Measurements from ENCODE around the gene SLC25A38. TPM values are rescaled to one million over a fixed set of nuclear protein-coding genes. Genes with fewer than 3 reads are reported as not detected.

SLC25A38 gene
- total RNA-seq, 1 donor from 2014 or later: 21.9 TPM

DNA sequence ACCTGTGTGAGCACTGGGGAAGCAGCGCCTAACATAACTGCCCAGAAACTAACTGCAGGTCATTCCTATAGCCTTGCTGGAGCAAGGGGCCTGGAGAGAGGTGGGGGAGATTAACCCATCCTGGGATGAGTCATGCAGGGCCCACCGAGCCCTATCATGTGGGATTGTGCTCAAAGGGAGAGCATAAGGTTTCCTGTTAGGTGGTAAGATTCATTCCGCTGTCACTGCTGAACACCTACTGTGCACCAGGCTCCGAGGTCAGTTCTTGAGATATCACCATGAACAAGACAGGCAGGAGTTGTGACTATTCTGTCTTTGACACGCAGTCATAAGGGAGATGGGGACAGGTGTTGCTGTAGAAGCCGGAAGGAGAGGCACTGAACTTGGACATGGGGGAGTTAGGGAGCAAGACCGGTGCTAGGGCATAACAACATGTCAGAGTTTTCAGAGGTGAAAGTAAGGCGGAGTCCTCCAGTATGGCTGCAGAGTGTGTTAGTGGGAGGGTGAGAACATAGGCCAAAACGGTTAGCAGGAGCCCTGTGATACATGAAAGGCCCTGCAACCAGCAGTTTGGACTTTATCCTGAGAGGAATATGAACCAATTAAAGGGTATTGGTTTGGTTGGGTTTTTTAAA, 2.4 kb downstream of the SLC25A38 start:
- no peak for FAIRE-seq
- DNase-seq (ENCODE audit: low read depth): no peak
- Histone ChIP-seq H3K4me3 (ENCODE audit: low read depth, low read length) (no peak overlapping the region), H3K36me3 (ENCODE audit: control insufficient read depth, insufficient read depth, low read length) (peaks cover under 1% of the 10 kb centered on the region), H3K27me3 (ENCODE audit: control insufficient read depth, insufficient read depth, low read length) (no peaks in the 10 kb centered on the region)
- TF ChIP-seq, protein P1, sequence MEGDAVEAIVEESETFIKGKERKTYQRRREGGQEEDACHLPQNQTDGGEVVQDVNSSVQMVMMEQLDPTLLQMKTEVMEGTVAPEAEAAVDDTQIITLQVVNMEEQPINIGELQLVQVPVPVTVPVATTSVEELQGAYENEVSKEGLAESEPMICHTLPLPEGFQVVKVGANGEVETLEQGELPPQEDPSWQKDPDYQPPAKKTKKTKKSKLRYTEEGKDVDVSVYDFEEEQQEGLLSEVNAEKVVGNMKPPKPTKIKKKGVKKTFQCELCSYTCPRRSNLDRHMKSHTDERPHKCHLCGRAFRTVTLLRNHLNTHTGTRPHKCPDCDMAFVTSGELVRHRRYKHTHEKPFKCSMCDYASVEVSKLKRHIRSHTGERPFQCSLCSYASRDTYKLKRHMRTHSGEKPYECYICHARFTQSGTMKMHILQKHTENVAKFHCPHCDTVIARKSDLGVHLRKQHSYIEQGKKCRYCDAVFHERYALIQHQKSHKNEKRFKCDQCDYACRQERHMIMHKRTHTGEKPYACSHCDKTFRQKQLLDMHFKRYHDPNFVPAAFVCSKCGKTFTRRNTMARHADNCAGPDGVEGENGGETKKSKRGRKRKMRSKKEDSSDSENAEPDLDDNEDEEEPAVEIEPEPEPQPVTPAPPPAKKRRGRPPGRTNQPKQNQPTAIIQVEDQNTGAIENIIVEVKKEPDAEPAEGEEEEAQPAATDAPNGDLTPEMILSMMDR (IDR thresholded peaks at IDR 0.05; ENCODE audit: insufficient read depth, low read length, severe bottlenecking): no peak

GRCh38 chr3:39386318-39386717, 3.1 kb downstream of the SLC25A38 start:
- Histone ChIP-seq H3K36me3 (ENCODE audit: control insufficient read depth, insufficient read depth, low read length) (peaks cover 4% of the 10 kb centered on the region), H3K27me3 (ENCODE audit: control insufficient read depth, insufficient read depth, low read length) (no peaks in the 10 kb centered on the region), H3K4me3 (ENCODE audit: low read depth, low read length) (no peak overlapping the region)
- DNase-seq (ENCODE audit: low read depth): no peak
- FAIRE-seq: no peak
- TF ChIP-seq, protein P1 (IDR thresholded peaks at IDR 0.05; ENCODE audit: insufficient read depth, low read length, severe bottlenecking): no peak

DNA sequence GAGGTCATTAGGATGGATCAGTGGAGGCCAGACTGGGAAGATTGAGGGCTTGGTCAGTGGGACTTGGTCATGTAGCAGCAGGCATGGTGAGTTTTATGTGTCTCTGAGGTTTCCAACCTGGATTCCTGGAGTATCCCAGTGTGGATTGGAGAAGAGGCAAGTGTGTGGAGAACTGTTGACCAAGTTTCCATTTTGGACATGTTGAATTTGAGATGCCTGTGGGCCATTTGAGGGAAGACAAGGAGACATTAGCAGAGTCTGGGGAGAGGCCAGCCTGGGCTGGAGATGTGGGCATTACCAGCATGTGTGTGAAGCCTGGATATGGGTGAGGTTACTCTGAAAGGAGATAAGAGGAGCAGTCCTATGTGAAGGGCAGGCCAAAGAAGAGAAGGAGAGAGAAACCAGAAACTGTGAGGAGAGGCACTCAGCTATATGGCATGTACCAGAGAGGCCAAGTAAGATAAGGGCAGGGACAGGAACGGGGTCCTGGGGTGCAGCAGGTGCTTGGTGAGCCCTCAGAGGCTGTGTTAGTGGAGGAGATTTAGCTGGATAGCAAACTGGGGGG, 4.3 kb downstream of the SLC25A38 start:
- DNase-seq (ENCODE audit: low read depth): no peak
- no peak for FAIRE-seq
- no peaks in the 10 kb centered on the region for H3K27me3 ChIP-seq (ENCODE audit: control insufficient read depth, insufficient read depth, low read length)
- H3K4me3 ChIP-seq (ENCODE audit: low read depth, low read length): no peak overlapping the region
- TF ChIP-seq, protein P1 (IDR thresholded peaks at IDR 0.05; ENCODE audit: insufficient read depth, low read length, severe bottlenecking): no peak
- peaks cover 8% of the 10 kb centered on the region for H3K36me3 ChIP-seq (ENCODE audit: control insufficient read depth, insufficient read depth, low read length)

- TF ChIP-seq, protein P1 (IDR thresholded peaks at IDR 0.05; ENCODE audit: insufficient read depth, low read length, severe bottlenecking): no peak
- no peak for DNase-seq (ENCODE audit: low read depth)
Observed at GRCh38 chr3:39388153-39388552, 5.0 kb downstream of the SLC25A38 start.

DNA sequence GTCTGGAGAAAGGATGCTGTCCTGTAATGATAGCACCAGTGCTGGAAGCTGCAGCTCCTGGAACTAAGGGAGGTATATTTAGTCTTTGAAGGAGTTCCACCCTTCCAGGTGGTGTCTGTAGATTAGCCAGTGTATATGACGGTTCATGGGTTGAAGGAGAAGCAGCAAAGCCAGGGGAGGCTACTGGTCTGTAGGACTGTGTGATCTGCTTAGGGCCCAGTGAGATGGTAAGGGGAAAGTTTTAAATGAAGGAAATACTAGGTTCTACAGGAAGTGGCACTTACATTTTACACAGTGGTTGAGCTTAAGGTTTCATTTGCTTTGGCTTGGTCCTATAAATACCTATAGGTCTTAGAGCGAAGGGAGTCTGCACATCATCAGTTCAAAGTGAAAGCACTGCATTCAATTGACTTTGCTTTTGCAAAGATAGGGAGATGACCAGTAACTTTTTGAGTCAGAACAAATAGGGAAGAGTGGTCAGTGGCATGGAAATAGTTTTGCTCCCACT, 5.6 kb downstream of the SLC25A38 start:
- Histone ChIP-seq H3K4me3 (ENCODE audit: low read depth, low read length) (no peak overlapping the region), H3K36me3 (ENCODE audit: control insufficient read depth, insufficient read depth, low read length) (peaks cover 9% of the 10 kb centered on the region), H3K27me3 (ENCODE audit: control insufficient read depth, insufficient read depth, low read length) (no peaks in the 10 kb centered on the region)
- TF ChIP-seq, protein P1 (IDR thresholded peaks at IDR 0.05; ENCODE audit: insufficient read depth, low read length, severe bottlenecking): no peak
- DNase-seq (ENCODE audit: low read depth): no peak
- FAIRE-seq: no peak

More at GRCh38 chr3:39388153-39388552, 5.0 kb downstream of the SLC25A38 start:
- Histone ChIP-seq H3K27me3 (ENCODE audit: control insufficient read depth, insufficient read depth, low read length) (no peaks in the 10 kb centered on the region), H3K4me3 (ENCODE audit: low read depth, low read length) (no peak overlapping the region), H3K36me3 (ENCODE audit: control insufficient read depth, insufficient read depth, low read length) (peaks cover 9% of the 10 kb centered on the region)
- no peak for FAIRE-seq
